ENCODE data around the gene ZMYND8.
"Not testable (repeated sequence)": the region's sequence is repeated elsewhere in the genome, so short reads cannot be mapped to it uniquely, and the experiment has no call there.

Gene ZMYND8

GRCh38 chr20:47187450-47188195, 168.9 kb downstream of the ZMYND8 start:
- no peak overlapping the region for H3K4me3 ChIP-seq (ENCODE audit: low read length)
- no peak for DNase-seq (ENCODE audit: low read depth)
- no peak for TF ChIP-seq CTCF (IDR thresholded peaks at IDR 0.05; ENCODE audit: insufficient read depth, low read depth, low read length, missing control alignments)

GRCh38 chr20:47183367-47183766, 173.1 kb downstream of the ZMYND8 start:
- no peak for TF ChIP-seq CTCF (IDR thresholded peaks at IDR 0.05; ENCODE audit: insufficient read depth, low read depth, low read length, missing control alignments)
- no peak overlapping the region for H3K4me3 ChIP-seq (ENCODE audit: low read length)
- DNase-seq (ENCODE audit: low read depth): no peak

GRCh38 chr20:47181056-47181862, 175.2 kb downstream of the ZMYND8 start:
- no peak for TF ChIP-seq CTCF (IDR thresholded peaks at IDR 0.05; ENCODE audit: insufficient read depth, low read depth, low read length, missing control alignments)
- H3K4me3 ChIP-seq (ENCODE audit: low read length): no peak overlapping the region
- DNase-seq (ENCODE audit: low read depth): peak; percentile 86

- TF ChIP-seq CTCF (IDR thresholded peaks at IDR 0.05; ENCODE audit: insufficient read depth, low read depth, low read length, missing control alignments): no peak
- H3K4me3 ChIP-seq (ENCODE audit: low read length): no peak overlapping the region
- no peak for DNase-seq (ENCODE audit: low read depth)
Observed at GRCh38 chr20:47179267-47179666, 177.2 kb downstream of the ZMYND8 start.

GRCh38 chr20:47178851-47179250, 177.6 kb downstream of the ZMYND8 start:
- H3K4me3 ChIP-seq (ENCODE audit: low read length): no peak overlapping the region
- no peak for DNase-seq (ENCODE audit: low read depth)
- no peak for TF ChIP-seq CTCF (IDR thresholded peaks at IDR 0.05; ENCODE audit: insufficient read depth, low read depth, low read length, missing control alignments)

GRCh38 chr20:47178277-47178676, 178.2 kb downstream of the ZMYND8 start:
- DNase-seq (ENCODE audit: low read depth): no peak
- no peak for TF ChIP-seq CTCF (IDR thresholded peaks at IDR 0.05; ENCODE audit: insufficient read depth, low read depth, low read length, missing control alignments)
- H3K4me3 ChIP-seq (ENCODE audit: low read length): no peak overlapping the region

GRCh38 chr20:47176217-47176616, 180.3 kb downstream of the ZMYND8 start:
- not testable (repeated sequence) for DNase-seq (ENCODE audit: low read depth); H3K4me3 ChIP-seq (ENCODE audit: low read length)

All from epithelial cell of esophagus (primary cell).